IMR-90 (cell line): ENCODE data around the gene INO80E. TPM values are rescaled to one million over a fixed set of nuclear protein-coding genes. Genes with fewer than 3 reads are reported as not detected.

Experiments
- ATAC-seq: fragments of 200-7000 bp; cut with Tn5 transposase; 2 replicates; pipeline ENCODE4 v1.9.1; 2020; ENCODE audit warnings: low read depth, mild to moderate bottlenecking, moderate library complexity
- BruUV-seq: library from RNA; stranded (reverse); fragments of 400-500 nt; replicated peaks from 2 replicates; lab custom pipeline; 2021; lab: Mats Ljungman, UMichigan
- CTCF ChIA-PET: fragments of 300-600 bp; formaldehyde crosslinking; extraction: SDS; loops from one replicate; lab custom pipeline; 2021; ENCODE audit warnings: antibody characterized with exemption; lab: Yijun Ruan, JAX
- POLR2A ChIA-PET: fragments of 300-600 bp; sonication (Branson Sonifier 250); formaldehyde crosslinking; loops from one replicate; lab custom pipeline; 2022; ENCODE audit warnings: antibody characterized with exemption; ENCODE audit not compliant: unreplicated experiment; lab: Charles Lee
- DNase-seq: peaks from one replicate; pipeline ENCODE4 v3.0.0; 2013
- H2AFZ ChIP-seq: replicated peaks from 2 replicates; pipeline ENCODE3; 2013; ENCODE audit warnings: low read length, mild to moderate bottlenecking; ENCODE audit not compliant: poor library complexity
- H2AK5ac ChIP-seq: 2 replicates; pipeline ENCODE4 v1.6.1; 2013; ENCODE audit warnings: low read depth, low read length, inconsistent platforms
- H2AK9ac ChIP-seq: replicated peaks from 2 replicates; pipeline ENCODE3; 2013; ENCODE audit warnings: mild to moderate bottlenecking, low read depth, low read length, moderate library complexity; ENCODE audit not compliant: poor library complexity
- H2BK120ac ChIP-seq: 2 replicates; pipeline ENCODE4 v1.6.1; 2013; ENCODE audit warnings: low read depth, low read length, inconsistent platforms
- H2BK15ac ChIP-seq: 3 replicates; pipeline ENCODE4 v1.6.1; 2013; ENCODE audit warnings: low read depth, low read length, inconsistent platforms
- H2BK20ac ChIP-seq: 2 replicates; pipeline ENCODE4 v1.6.1; 2013; ENCODE audit warnings: low read depth, mild to moderate bottlenecking, inconsistent platforms, low read length, moderate library complexity
- H2BK5ac ChIP-seq: 2 replicates; pipeline ENCODE4 v1.6.1; 2013; ENCODE audit warnings: mild to moderate bottlenecking, low read depth, low read length, inconsistent platforms; ENCODE audit not compliant: poor library complexity, severe bottlenecking
- H3K14ac ChIP-seq: replicated peaks from 2 replicates; pipeline ENCODE4 v1.6.1; 2013; ENCODE audit warnings: low read depth, low read length, inconsistent platforms
- H3K18ac ChIP-seq: 2 replicates; pipeline ENCODE4 v1.6.1; 2013; ENCODE audit warnings: low read depth, low read length, control low read depth
- H3K23ac ChIP-seq: 2 replicates; pipeline ENCODE4 v1.6.1; 2013; ENCODE audit warnings: low read depth, low read length, inconsistent platforms
- H3K27ac ChIP-seq: 2 replicates; pipeline ENCODE4 v1.5.1; 2013; ENCODE audit warnings: mild to moderate bottlenecking, control low read depth, low read length; ENCODE audit not compliant: insufficient read depth
- H3K27me3 ChIP-seq: 2 replicates; pipeline ENCODE4 v1.6.1; 2013; ENCODE audit warnings: low read length; ENCODE audit not compliant: control insufficient read depth, insufficient read depth
- H3K36me3 ChIP-seq: 2 replicates; pipeline ENCODE4 v1.6.1; 2013; ENCODE audit warnings: low read length, mixed read lengths; ENCODE audit not compliant: control insufficient read depth, insufficient read depth
- H3K4ac ChIP-seq: 2 replicates; pipeline ENCODE4 v1.6.1; 2013; ENCODE audit warnings: low read depth, low read length, inconsistent platforms
- H3K4me1 ChIP-seq: 2 replicates; pipeline ENCODE4 v1.6.1; 2013; ENCODE audit warnings: low read length, mixed read lengths; ENCODE audit not compliant: control insufficient read depth, insufficient read depth
- H3K4me2 ChIP-seq: 2 replicates; pipeline ENCODE4 v1.6.1; 2013; ENCODE audit warnings: low read depth, mild to moderate bottlenecking, control low read depth, low read length, moderate library complexity
- H3K4me3 ChIP-seq: 2 replicates; pipeline ENCODE4 v1.5.1; 2013; ENCODE audit warnings: low read depth, mild to moderate bottlenecking, control low read depth, low read length, moderate library complexity; ENCODE audit not compliant: insufficient read depth
- H3K56ac ChIP-seq: 2 replicates; pipeline ENCODE4 v1.6.1; 2013; ENCODE audit warnings: low read length, inconsistent platforms; ENCODE audit not compliant: insufficient read depth; ENCODE audit errors: extremely low read depth
- H3K79me1 ChIP-seq, 2 experiments: 2 replicates each; pipeline ENCODE4 v1.6.1; 2013; ENCODE audit warnings: low read length in 2 of 2, inconsistent platforms in 1 of 2, low read depth in 1 of 2
- H3K9ac ChIP-seq: 2 replicates; pipeline ENCODE4 v1.6.1; 2013; ENCODE audit warnings: low read depth, low read length, control low read depth
- H3K9me1 ChIP-seq: 2 replicates; pipeline ENCODE4 v1.6.1; 2013; ENCODE audit warnings: low read length, inconsistent platforms; ENCODE audit not compliant: insufficient read depth
- H3K9me3 ChIP-seq: 2 replicates; pipeline ENCODE4 v1.6.1; 2013; ENCODE audit warnings: low read length; ENCODE audit not compliant: control insufficient read depth, insufficient read depth
- H4K20me1 ChIP-seq: 2 replicates; pipeline ENCODE4 v1.6.1; 2013; ENCODE audit warnings: low read length, inconsistent platforms; ENCODE audit not compliant: insufficient read depth
- H4K5ac ChIP-seq: 2 replicates; pipeline ENCODE4 v1.6.1; 2013; ENCODE audit warnings: mild to moderate bottlenecking, low read depth, low read length, control low read depth
- H4K8ac ChIP-seq, 2 experiments: 2 replicates each; pipeline ENCODE4 v1.6.1; 2013; ENCODE audit warnings: low read depth in 2 of 2, low read length in 2 of 2, control low read depth in 1 of 2, inconsistent platforms in 1 of 2
- H4K91ac ChIP-seq: 2 replicates; pipeline ENCODE4 v1.6.1; 2013; ENCODE audit warnings: low read depth, low read length, inconsistent platforms; ENCODE audit not compliant: insufficient read depth
- CEBPB ChIP-seq: IDR thresholded peaks from 2 replicates; pipeline ENCODE4 v1.6.1; 2012; ENCODE audit warnings: low read depth, low read length, improper control_type of control experiment
- CHD1 ChIP-seq: IDR thresholded peaks from 2 replicates; pipeline ENCODE4 v1.6.1; 2012; ENCODE audit warnings: low read depth, low read length, improper control_type of control experiment
- MAZ ChIP-seq: IDR thresholded peaks from 2 replicates; pipeline ENCODE4 v1.6.1; 2012; ENCODE audit warnings: low read depth, mild to moderate bottlenecking, low read length, improper control_type of control experiment, moderate library complexity, borderline replicate concordance
- RAD21 ChIP-seq: IDR thresholded peaks from 2 replicates; pipeline ENCODE4 v1.6.1; 2012; ENCODE audit warnings: low read length, improper control_type of control experiment
- RFX5 ChIP-seq: IDR thresholded peaks from 2 replicates; pipeline ENCODE4 v1.8.0; 2012; ENCODE audit warnings: low read depth, mild to moderate bottlenecking, low read length, moderate library complexity
- WGBS, 2 experiments: methylation state at CpG; one replicate each; pipeline versions ENCODE4 v1.1.5 to v1.1.7; 2013; ENCODE audit warnings: missing lambda C conversion rate in 2 of 2; ENCODE audit not compliant: insufficient read length in 1 of 2; ENCODE audit errors: extremely low coverage in 2 of 2; 5-methylcytosine and 5-hydroxymethylcytosine counted together
- dilution Hi-C: fragments of 300-500 bp; cut with HindIII; formaldehyde crosslinking; loops from one replicate; pipeline ENCODE4 v1.14.3; 2018; ENCODE audit warnings: low sequenced_read_pairs; ENCODE audit not compliant: unreplicated experiment
- in situ Hi-C: fragments of 300-500 bp; cut with MboI; formaldehyde crosslinking; loops from 3 replicates; pipeline ENCODE4 v1.14.3; 2019; ENCODE audit warnings: low sequenced_read_pairs, inconsistent platforms, mixed read lengths
- intact Hi-C: fragments of 100-400 bp; cut with micrococcal nuclease; formaldehyde crosslinking; loops from 2 replicates; pipeline ENCODE4 v1.10.0; 2022
- polyA plus RNA-seq, 3 experiments: library from polyadenylated mRNA; depleted of rRNA; stranded (reverse); fragments of >200 nt; gene quantifications; 2 replicates each; pipeline ENCODE4 v1.2.3, GENCODE V29; 2012; ENCODE audit warnings: low replicate concordance in 1 of 3
- total RNA-seq: library from RNA; depleted of rRNA; stranded (reverse); fragments of >200 nt; gene quantifications from 2 replicates; pipeline ENCODE4 v1.2.3, GENCODE V29; 2012
- TF ChIP-seq, protein P1 (sequence below): fragments of 150-350 bp; IDR thresholded peaks from 2 replicates; pipeline ENCODE4 v1.6.1; 2016; ENCODE audit warnings: low read depth, mild to moderate bottlenecking, low read length, moderate library complexity, borderline replicate concordance

Gene INO80E
- total and polyA plus RNA-seq, 2 of the 4 experiments (the other 2 are of a cell fraction), result 40.9 to 42.1 TPM

GRCh38 chr16:29991571-29991904 is 4.5 kb upstream of the INO80E start:
- Histone ChIP-seq H3K56ac (no peak overlapping the region), H3K23ac (no peak overlapping the region), H4K20me1 (no peaks in the 10 kb centered on the region), H4K91ac (no peak overlapping the region), H2BK120ac (no peak overlapping the region), H3K27ac (no peak overlapping the region), H3K27me3 (no peaks in the 10 kb centered on the region), H4K5ac (no peak overlapping the region), H2BK15ac (no peak overlapping the region), H2BK5ac (no peak overlapping the region), H3K18ac (no peak overlapping the region), H3K79me1 (peaks cover 2 to 29% of the 10 kb centered on the region in 2 experiments; a peak in 3 of 4 replicates), H2AFZ (no peak overlapping the region), H3K4me1 (peaks cover 5% of the 10 kb centered on the region; the same call in 1 of the 2 replicates), H3K36me3 (peaks cover 44% of the 10 kb centered on the region), H3K9ac (no peak overlapping the region), H3K14ac (no peak overlapping the region), H4K8ac (no peak overlapping the region), H2AK5ac (no peak overlapping the region), H3K4me2 (no peak overlapping the region), H2AK9ac (no peak overlapping the region), H3K4ac (no peak overlapping the region), H2BK20ac (no peak overlapping the region), H3K9me3 (no peaks in the 10 kb centered on the region), H3K4me3 (no peak overlapping the region), H3K9me1 (no peaks in the 10 kb centered on the region)
- ATAC-seq (no peak), DNase-seq (no peak)
- in situ Hi-C loops (no loop called here), dilution Hi-C loops (no loop called here), intact Hi-C loops (no loop called here)
- TF ChIP-seq MAZ (no peak), RAD21 (no peak), RFX5 (no peak), CHD1 (no peak), CEBPB (no peak)
- TF ChIP-seq, protein P1, sequence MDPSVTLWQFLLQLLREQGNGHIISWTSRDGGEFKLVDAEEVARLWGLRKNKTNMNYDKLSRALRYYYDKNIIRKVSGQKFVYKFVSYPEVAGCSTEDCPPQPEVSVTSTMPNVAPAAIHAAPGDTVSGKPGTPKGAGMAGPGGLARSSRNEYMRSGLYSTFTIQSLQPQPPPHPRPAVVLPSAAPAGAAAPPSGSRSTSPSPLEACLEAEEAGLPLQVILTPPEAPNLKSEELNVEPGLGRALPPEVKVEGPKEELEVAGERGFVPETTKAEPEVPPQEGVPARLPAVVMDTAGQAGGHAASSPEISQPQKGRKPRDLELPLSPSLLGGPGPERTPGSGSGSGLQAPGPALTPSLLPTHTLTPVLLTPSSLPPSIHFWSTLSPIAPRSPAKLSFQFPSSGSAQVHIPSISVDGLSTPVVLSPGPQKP, result no peak
- ChIA-PET POLR2A (no interaction called here), CTCF (no interaction called here)
- BruUV-seq, result no TSS peak
- WGBS, 2 experiments, result no CpG with 5 or more reads among the region's 5 CpGs
